CD8-positive, alpha-beta memory T cell (primary cell): ENCODE measurements around the gene PRCC. TPM values are rescaled to one million over a fixed set of nuclear protein-coding genes. Genes with fewer than 3 reads are reported as not detected.

ENCODE experiments used
- CTCF ChIA-PET: fragments of 350-600 bp; sonication (Branson Sonifier 250); formaldehyde crosslinking; loops from one replicate; lab custom pipeline; 2021; ENCODE audit warnings: antibody characterized with exemption; lab: Charles Lee
- POLR2A ChIA-PET: fragments of 350-600 bp; sonication (Branson Sonifier 250); formaldehyde crosslinking; loops from one replicate; lab custom pipeline; 2021; ENCODE audit warnings: antibody characterized with exemption; lab: Charles Lee
- DNase-seq, 5 donors: peaks; one replicate each; pipeline versions ENCODE4 v3.0.0 to v3.0.0-alpha.2; 2020 to 2022; ENCODE audit warnings: mixed read lengths in 1 of 5
- H3K27ac ChIP-seq: one replicate; pipeline ENCODE4 v1.7.0; 2013; ENCODE audit warnings: low read depth, mild to moderate bottlenecking, low read length, moderate library complexity
- H3K27me3 ChIP-seq: 2 replicates; pipeline ENCODE4 v1.7.0; 2013; ENCODE audit warnings: low read length, mild to moderate bottlenecking; ENCODE audit not compliant: insufficient read depth, poor library complexity, severe bottlenecking
- H3K36me3 ChIP-seq: 2 replicates; pipeline ENCODE4 v1.7.0; 2013; ENCODE audit warnings: mild to moderate bottlenecking, low read length, moderate library complexity; ENCODE audit not compliant: insufficient read depth
- H3K4me1 ChIP-seq: 2 replicates; pipeline ENCODE4 v1.7.0; 2013; ENCODE audit warnings: mild to moderate bottlenecking, low read length, moderate library complexity; ENCODE audit not compliant: insufficient read depth
- H3K4me3 ChIP-seq: 2 replicates; pipeline ENCODE4 v1.7.0; 2013; ENCODE audit warnings: mild to moderate bottlenecking, low read length
- H3K9me3 ChIP-seq: 2 replicates; pipeline ENCODE4 v1.7.0; 2013; ENCODE audit warnings: mild to moderate bottlenecking, low read length
- H3K27ac Mint-ChIP-seq, 8 donors: one replicate each; pipeline ENCODE4 v1.8.0; 2020 to 2021; ENCODE audit warnings: mixed read lengths in 8 of 8, mild to moderate bottlenecking in 6 of 8, inconsistent platforms in 3 of 8, moderate library complexity in 3 of 8
- H3K27me3 Mint-ChIP-seq, 2 donors: one replicate each; pipeline ENCODE4 v1.8.0; 2020 to 2021; ENCODE audit warnings: mixed read lengths in 2 of 2, mild to moderate bottlenecking in 1 of 2, moderate library complexity in 1 of 2
- H3K36me3 Mint-ChIP-seq, 3 donors: one replicate each; pipeline ENCODE4 v1.8.0; 2020 to 2021; ENCODE audit warnings: mixed read lengths in 3 of 3, inconsistent platforms in 1 of 3, mild to moderate bottlenecking in 1 of 3
- H3K4me1 Mint-ChIP-seq, 3 donors: one replicate each; pipeline ENCODE4 v1.8.0; 2020 to 2021; ENCODE audit warnings: mixed read lengths in 3 of 3, inconsistent platforms in 1 of 3, mild to moderate bottlenecking in 1 of 3
- H3K4me3 Mint-ChIP-seq, 7 donors: one replicate each; pipeline ENCODE4 v1.8.0; 2020 to 2021; ENCODE audit warnings: mixed read lengths in 7 of 7, mild to moderate bottlenecking in 6 of 7, moderate library complexity in 4 of 7, inconsistent platforms in 2 of 7
- H3K9me3 Mint-ChIP-seq, 5 donors: one replicate each; pipeline ENCODE4 v1.8.0; 2020 to 2022; ENCODE audit warnings: mixed read lengths in 5 of 5, mild to moderate bottlenecking in 3 of 5, moderate library complexity in 2 of 5, inconsistent platforms in 1 of 5
- polyA plus RNA-seq: library from polyadenylated mRNA; unstranded; fragments of 300-500 nt; fragmentation: Illumina TruSeq; gene quantifications from one replicate; pipeline ENCODE4 v1.2.3, GENCODE V29; 2021
- total RNA-seq, 2 experiments: library from RNA; stranded (reverse); gene quantifications; one replicate each; pipeline ENCODE4 v1.2.3, GENCODE V29; 2021

PRCC gene
- total and polyA plus RNA-seq, 3 experiments from 2014 or later, result 45.9 to 111 (median 106) TPM

DNA sequence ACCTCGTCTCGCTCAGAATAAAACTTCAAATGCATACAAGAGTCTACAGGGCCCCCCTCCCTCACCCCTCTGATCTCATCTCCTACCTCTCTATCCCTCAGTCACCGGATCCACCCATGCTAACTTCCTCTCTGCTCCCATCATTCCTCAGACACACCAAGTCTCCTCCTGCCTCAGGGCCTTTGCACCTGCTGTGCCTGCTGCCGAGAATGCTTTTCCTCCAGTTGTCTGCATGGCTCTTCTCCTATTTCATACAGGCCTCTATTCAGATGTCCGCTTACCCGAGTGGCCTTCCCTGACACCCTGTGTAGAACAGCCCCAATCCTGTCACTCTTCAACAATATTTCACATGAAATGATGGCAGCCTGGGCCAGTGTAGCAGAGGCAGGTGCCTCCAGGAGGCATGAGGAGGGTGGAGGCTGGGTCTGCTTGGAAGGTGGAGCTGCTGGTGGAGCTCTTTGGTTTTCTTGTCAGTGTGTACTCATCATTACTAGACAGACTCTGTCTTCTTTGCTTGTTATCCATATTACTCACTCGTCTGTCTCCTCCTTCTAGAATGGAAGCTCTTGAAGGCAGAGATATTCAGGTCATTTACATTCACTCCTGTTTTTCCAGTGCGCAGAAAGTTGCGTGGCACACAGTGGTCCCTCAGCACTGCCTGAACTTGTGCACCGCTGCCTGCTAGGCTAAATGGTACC is 45.1 kb downstream of the PRCC start:
- Histone ChIP-seq H3K27me3 (no peaks in the 10 kb centered on the region), H3K4me3 (no peak overlapping the region), H3K27ac (no peak overlapping the region), H3K36me3 (peaks cover 18% of the 10 kb centered on the region), H3K4me1 (peaks cover 66% of the 10 kb centered on the region), H3K9me3 (no peaks in the 10 kb centered on the region)
- DNase-seq, result no peak
- peaks cover 75 to 88% (median 79%) of the 10 kb centered on the region in 3 donors for H3K4me1 Mint-ChIP-seq
- CTCF ChIA-PET, result interaction anchor here (1.0 to 6.5 kb wide), 6 partner anchors 17 to 123 kb away, joined by 3 to 46 read pairs (median 5); partner anchors contain the start of gene NTRK1
- H3K27me3 Mint-ChIP-seq, result peaks cover 0 to 13% of the 10 kb centered on the region in 2 donors
- POLR2A ChIA-PET, result no interaction called here
- peak overlapping the region; percentile 48 to 100 (median 99) for H3K27ac Mint-ChIP-seq
- peaks cover 17 to 88% (median 22%) of the 10 kb centered on the region in 3 donors for H3K36me3 Mint-ChIP-seq
- H3K4me3 Mint-ChIP-seq, result peak overlapping the region; percentile 85 to 98 (median 94)
- H3K9me3 Mint-ChIP-seq, result peaks cover 0 to 6% (median 4%) of the 10 kb centered on the region in 5 donors

GRCh38 chr1:156813298-156813697 is 46.0 kb downstream of the PRCC start:
- Histone ChIP-seq H3K36me3 (peaks cover 18% of the 10 kb centered on the region), H3K4me1 (peaks cover 64% of the 10 kb centered on the region), H3K9me3 (no peaks in the 10 kb centered on the region), H3K27me3 (no peaks in the 10 kb centered on the region), H3K27ac (peak overlapping the region; percentile 97), H3K4me3 (peak overlapping the region; percentile 68)
- ChIA-PET CTCF (interaction anchor here (1.0 to 6.5 kb wide), 13 partner anchors 9 to 87 kb away, joined by 3 to 46 read pairs (median 5); partner anchors contain the start of gene NTRK1), POLR2A (no interaction called here)
- Mint-ChIP-seq H3K4me3 (peak overlapping the region; percentile 85 to 98 (median 94)), H3K4me1 (peaks cover 66 to 87% (median 71%) of the 10 kb centered on the region in 3 donors), H3K9me3 (peaks cover 0 to 6% (median 4%) of the 10 kb centered on the region in 5 donors), H3K27me3 (peaks cover 0 to 13% of the 10 kb centered on the region in 2 donors), H3K27ac (peak overlapping the region; percentile 88 to 100 (median 99)), H3K36me3 (peaks cover 17 to 79% (median 22%) of the 10 kb centered on the region in 3 donors)
- no peak for DNase-seq

DNA sequence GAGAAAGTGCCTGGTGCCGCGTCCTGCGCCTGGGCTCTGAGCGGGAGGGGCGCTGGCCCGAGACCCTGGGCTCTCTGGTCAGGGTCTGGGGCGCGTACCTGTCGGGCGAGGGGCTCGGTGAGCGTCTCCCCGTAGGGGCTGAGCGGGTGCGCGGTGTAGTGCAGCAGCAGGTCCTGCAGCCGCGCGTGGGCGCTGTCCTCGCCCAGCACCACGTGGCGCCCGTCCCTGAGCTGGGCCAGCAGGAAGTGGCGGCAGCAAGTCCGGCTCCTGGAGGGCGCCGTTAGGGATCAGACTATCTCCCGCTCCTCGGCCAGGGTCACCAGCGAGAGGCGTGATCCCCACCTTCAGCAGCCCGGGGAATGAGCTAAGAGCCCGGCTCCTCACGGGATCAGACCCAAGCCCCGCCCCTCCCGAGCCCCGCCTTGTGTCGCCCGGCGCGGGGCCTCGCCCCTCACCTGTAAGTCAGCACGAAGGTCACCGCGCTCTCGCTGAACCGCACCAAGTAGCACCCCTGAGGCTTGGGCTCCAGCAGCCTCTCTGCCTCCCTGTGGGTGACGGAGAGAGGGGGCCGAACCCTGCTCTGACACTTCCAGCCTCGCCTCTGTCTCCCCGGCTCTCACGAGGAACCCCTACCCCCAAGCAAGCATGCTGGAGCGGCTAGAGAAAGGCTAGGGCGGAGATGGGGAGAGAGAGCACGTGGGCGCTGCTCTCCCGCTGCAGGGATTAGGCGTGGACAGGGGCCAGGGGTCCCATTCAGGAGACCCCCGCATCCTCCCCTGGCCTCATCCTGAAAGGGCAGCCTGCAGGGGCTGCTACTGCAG is 46.6 kb downstream of the PRCC start:
- H3K27ac Mint-ChIP-seq, result peak overlapping the region; percentile 88 to 100 (median 99)
- CTCF ChIA-PET, result interaction anchor here (0.6 to 6.5 kb wide), 20 partner anchors 8 to 88 kb away, joined by 3 to 46 read pairs (median 4); partner anchors contain the start of genes NTRK1 and PRCC
- peaks cover 0 to 6% (median 4%) of the 10 kb centered on the region in 5 donors for H3K9me3 Mint-ChIP-seq
- Histone ChIP-seq H3K36me3 (peaks cover 18% of the 10 kb centered on the region), H3K4me3 (peak overlapping the region; percentile 68), H3K9me3 (no peaks in the 10 kb centered on the region), H3K27me3 (no peaks in the 10 kb centered on the region), H3K4me1 (peaks cover 60% of the 10 kb centered on the region), H3K27ac (peak overlapping the region; percentile 97)
- H3K36me3 Mint-ChIP-seq, result peaks cover 17 to 72% (median 22%) of the 10 kb centered on the region in 3 donors
- peaks cover 61 to 83% (median 64%) of the 10 kb centered on the region in 3 donors for H3K4me1 Mint-ChIP-seq
- DNase-seq, result peak; percentile 77 to 86 (median 81)
- H3K27me3 Mint-ChIP-seq, result peaks cover 0 to 13% of the 10 kb centered on the region in 2 donors
- peak overlapping the region; percentile 85 to 98 (median 94) for H3K4me3 Mint-ChIP-seq
- POLR2A ChIA-PET, result interaction anchor here (0.6 kb wide), 1 partner anchor 314 kb away, joined by 5 read pairs; the partner anchor contains the start of gene MEF2D

DNA sequence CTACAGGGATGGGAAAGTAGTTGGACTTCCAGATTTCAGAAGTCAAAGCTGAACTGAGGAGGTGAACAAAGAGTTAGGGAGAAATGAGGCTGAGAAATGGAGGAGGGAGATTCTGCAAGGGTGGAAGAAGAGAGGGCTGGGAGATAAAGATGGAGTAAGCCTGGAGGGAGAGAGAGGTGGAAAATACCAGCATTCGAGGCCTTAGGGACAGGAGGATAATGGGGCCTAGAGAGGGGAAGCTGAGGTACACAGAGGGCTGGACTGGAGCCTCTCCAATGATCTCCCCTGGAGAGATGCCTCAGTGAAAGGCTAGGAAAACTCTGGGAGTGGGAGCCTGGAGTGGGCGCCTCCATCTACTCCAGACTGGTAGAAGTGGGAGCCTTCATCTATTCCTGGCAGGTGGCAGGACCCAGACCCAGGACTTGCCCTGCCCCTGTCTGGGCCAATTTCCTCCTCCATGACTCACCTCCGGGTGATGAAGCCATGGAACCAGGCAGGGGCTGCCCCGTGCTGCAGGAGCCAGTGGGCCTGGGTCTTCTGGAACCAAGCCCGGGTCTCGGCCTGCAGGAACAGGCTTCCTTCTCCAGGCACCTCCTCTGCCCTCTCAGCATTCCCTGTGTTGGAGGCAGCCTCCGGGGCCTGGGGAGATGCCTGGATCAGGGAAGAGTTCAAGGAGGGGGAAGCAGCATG is 47.4 kb downstream of the PRCC start:
- H3K4me3 Mint-ChIP-seq, result peak overlapping the region; percentile 85 to 98 (median 94)
- peak overlapping the region; percentile 68 for H3K4me3 ChIP-seq
- H3K27ac ChIP-seq, result peak overlapping the region; percentile 97
- H3K36me3 ChIP-seq, result peaks cover 18% of the 10 kb centered on the region
- peaks cover 17 to 67% (median 22%) of the 10 kb centered on the region in 3 donors for H3K36me3 Mint-ChIP-seq
- POLR2A ChIA-PET, result no interaction called here
- peaks cover 0 to 13% of the 10 kb centered on the region in 2 donors for H3K27me3 Mint-ChIP-seq
- H3K4me1 ChIP-seq, result peaks cover 60% of the 10 kb centered on the region
- H3K27ac Mint-ChIP-seq, result peak overlapping the region; percentile 99 to 100 (median 99)
- H3K9me3 ChIP-seq, result no peaks in the 10 kb centered on the region
- peak in 3 of 5 donors; percentile 45 to 67 (median 54) for DNase-seq
- CTCF ChIA-PET, result interaction anchor here (0.7 to 6.5 kb wide), 17 partner anchors 8 to 88 kb away, joined by 3 to 46 read pairs (median 4); partner anchors contain the start of genes NTRK1 and PRCC
- H3K9me3 Mint-ChIP-seq, result peaks cover 0 to 6% (median 4%) of the 10 kb centered on the region in 5 donors
- no peaks in the 10 kb centered on the region for H3K27me3 ChIP-seq
- H3K4me1 Mint-ChIP-seq, result peaks cover 58 to 80% (median 62%) of the 10 kb centered on the region in 3 donors

DNA sequence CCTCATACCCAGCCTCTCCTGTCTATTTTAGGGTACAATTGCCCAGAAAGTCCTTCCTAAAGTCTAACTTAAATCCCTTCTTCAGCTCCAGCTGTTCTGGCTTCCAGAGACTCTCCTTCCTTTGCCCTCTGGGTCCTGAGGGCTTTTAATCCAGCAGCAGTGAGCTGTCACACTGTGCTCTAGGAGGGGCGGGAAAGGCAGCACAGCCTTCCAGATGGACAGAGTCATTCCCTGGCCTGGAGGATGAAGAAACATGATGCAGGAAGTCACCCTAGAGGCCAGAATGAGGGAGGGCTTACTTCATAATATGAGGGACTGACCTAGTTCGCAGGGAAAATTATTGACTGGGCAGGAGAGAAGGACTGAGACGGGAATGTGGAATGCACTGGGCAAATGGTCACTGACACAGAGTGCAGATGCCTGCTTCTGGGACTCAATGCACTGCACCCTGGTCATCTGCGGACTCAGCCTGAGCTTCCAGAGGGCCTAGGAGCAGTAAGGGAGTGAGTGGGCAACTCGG is 48.0 kb downstream of the PRCC start:
- H3K27me3 ChIP-seq, result no peaks in the 10 kb centered on the region
- H3K27ac Mint-ChIP-seq, result peak overlapping the region; percentile 99 to 100 (median 99)
- CTCF ChIA-PET, result interaction anchor here (1.2 to 6.5 kb wide), 3 partner anchors 17 to 46 kb away, joined by 3 to 46 read pairs (median 14); partner anchors contain the start of gene NTRK1
- DNase-seq, result no peak
- peaks cover 58 to 77% (median 62%) of the 10 kb centered on the region in 3 donors for H3K4me1 Mint-ChIP-seq
- peak overlapping the region; percentile 97 for H3K27ac ChIP-seq
- H3K4me3 Mint-ChIP-seq, result peak overlapping the region; percentile 85 to 98 (median 94)
- H3K4me1 ChIP-seq, result peaks cover 60% of the 10 kb centered on the region
- POLR2A ChIA-PET, result interaction anchor here (2.9 kb wide), 1 partner anchor 45 kb away, joined by 15 read pairs; the partner anchor contains the start of gene NTRK1
- peaks cover 18% of the 10 kb centered on the region for H3K36me3 ChIP-seq
- peaks cover 0 to 13% of the 10 kb centered on the region in 2 donors for H3K27me3 Mint-ChIP-seq
- peak overlapping the region; percentile 68 for H3K4me3 ChIP-seq
- no peaks in the 10 kb centered on the region for H3K9me3 ChIP-seq
- peaks cover 0 to 6% (median 4%) of the 10 kb centered on the region in 5 donors for H3K9me3 Mint-ChIP-seq
- peaks cover 17 to 60% (median 22%) of the 10 kb centered on the region in 3 donors for H3K36me3 Mint-ChIP-seq

GRCh38 chr1:156815961-156816422 is 48.7 kb downstream of the PRCC start:
- Mint-ChIP-seq H3K36me3 (peaks cover 16 to 55% (median 21%) of the 10 kb centered on the region in 3 donors), H3K9me3 (peaks cover 0 to 6% (median 4%) of the 10 kb centered on the region in 5 donors), H3K4me3 (peak overlapping the region; percentile 85 to 98 (median 94)), H3K27ac (peak overlapping the region; percentile 99 to 100 (median 99)), H3K27me3 (peaks cover 0 to 13% of the 10 kb centered on the region in 2 donors), H3K4me1 (peaks cover 57 to 75% (median 59%) of the 10 kb centered on the region in 3 donors)
- Histone ChIP-seq H3K36me3 (peaks cover 18% of the 10 kb centered on the region), H3K27me3 (no peaks in the 10 kb centered on the region), H3K9me3 (no peaks in the 10 kb centered on the region), H3K4me3 (peak overlapping the region; percentile 68), H3K4me1 (peaks cover 60% of the 10 kb centered on the region), H3K27ac (peak overlapping the region; percentile 97)
- ChIA-PET CTCF (interaction anchor here (1.0 to 6.5 kb wide), 8 partner anchors 14 to 127 kb away, joined by 3 to 46 read pairs (median 8); partner anchors contain the start of gene NTRK1), POLR2A (interaction anchor here (0.7 to 2.9 kb wide), 4 partner anchors 13 to 88 kb away, joined by 3 to 15 read pairs (median 4); partner anchors contain the start of genes METTL25B and NTRK1)
- DNase-seq, result peak in 2 of 5 donors; percentile 20 to 34
